Caki2 (cell line): ENCODE data around the gene KPTN. TPM values are rescaled to one million over a fixed set of nuclear protein-coding genes. Genes with fewer than 3 reads are reported as not detected.

Experiments
- DNase-seq: peaks from one replicate; pipeline ENCODE4 v3.0.0-alpha.2; 2015; ENCODE audit warnings: low read depth
- in situ Hi-C: cut with HindIII; loops from 2 replicates; pipeline ENCODE4 v1.10.0; 2016; ENCODE audit warnings: low sequenced_read_pairs, low pct_unique_long_range_greater_than_20kb, mixed read lengths
- total RNA-seq: library from RNA; depleted of rRNA; stranded (reverse); fragments of >200 nt; shearing (Covaris generic); gene quantifications from 2 replicates; pipeline ENCODE4 v1.2.3, GENCODE V29; 2014; ENCODE audit warnings: low replicate concordance; rRNA removed

Gene KPTN
- total RNA-seq, result 4.7 and 4.8 TPM in 2 replicates

- in situ Hi-C loops, result no loop called here
- peak; percentile 85 for DNase-seq
Measured at GRCh38 chr19:47483800-47484690, at the start of gene KPTN. KPTN (minus strand) TSS chr19:47484219; CDS start chr19:47484160, 59 bp downstream.

- in situ Hi-C loops, result no loop called here
- no peak for DNase-seq
Measured at GRCh38 chr19:47531640-47532387, 47.8 kb upstream of the KPTN start.

GRCh38 chr19:47529018-47529742 is 45.2 kb upstream of the KPTN start:
- no peak for DNase-seq
- in situ Hi-C loops, result no loop called here

GRCh38 chr19:47526798-47527197 is 42.8 kb upstream of the KPTN start:
- DNase-seq, result no peak
- in situ Hi-C loops, result no loop called here

GRCh38 chr19:47523473-47523872 is 39.5 kb upstream of the KPTN start:
- in situ Hi-C loops, result no loop called here
- peak; percentile 43 for DNase-seq

GRCh38 chr19:47521473-47522180 is 37.6 kb upstream of the KPTN start:
- in situ Hi-C loops, result no loop called here
- DNase-seq, result no peak

GRCh38 chr19:47520839-47521238 is 36.8 kb upstream of the KPTN start:
- in situ Hi-C loops, result no loop called here
- DNase-seq, result no peak

- in situ Hi-C loops, result no loop called here
- no peak for DNase-seq
Measured at GRCh38 chr19:47520343-47520806, 36.4 kb upstream of the KPTN start.

GRCh38 chr19:47518854-47519253 is 34.8 kb upstream of the KPTN start:
- in situ Hi-C loops, result no loop called here
- DNase-seq, result no peak

- in situ Hi-C loops, result no loop called here
- no peak for DNase-seq
Measured at GRCh38 chr19:47518139-47518538, 34.1 kb upstream of the KPTN start.

- DNase-seq, result peak; percentile 100
- in situ Hi-C loops, result no loop called here
Measured at GRCh38 chr19:47514869-47515588, 31.0 kb upstream of the KPTN start, which contains the start of gene NAPA. NAPA (minus strand) TSS chr19:47515063; CDS start chr19:47514940, 123 bp downstream.

GRCh38 chr19:47514151-47514868 is 30.3 kb upstream of the KPTN start:
- no peak for DNase-seq
- in situ Hi-C loops, result no loop called here

GRCh38 chr19:47512948-47513319 is 28.9 kb upstream of the KPTN start:
- no peak for DNase-seq
- in situ Hi-C loops, result no loop called here

GRCh38 chr19:47512183-47512947 is 28.3 kb upstream of the KPTN start:
- in situ Hi-C loops, result no loop called here
- peak; percentile 59 for DNase-seq

- DNase-seq, result no peak
- in situ Hi-C loops, result no loop called here
Measured at GRCh38 chr19:47511681-47512080, 27.7 kb upstream of the KPTN start.

GRCh38 chr19:47511128-47511517 is 27.1 kb upstream of the KPTN start:
- in situ Hi-C loops, result no loop called here
- DNase-seq, result no peak
